Middle frontal gyrus (tissue), 1 donor: ENCODE measurements around the gene VPS37C.
"Not testable (repeated sequence)": the region's sequence is repeated elsewhere in the genome, so short reads cannot be mapped to it uniquely, and the experiment has no call there.

ENCODE experiments used
- DNase-seq: peaks from one replicate; pipeline ENCODE4 v3.0.0-alpha.2; 2015; ENCODE audit warnings: low spot score; ENCODE audit errors: extremely low spot score

Gene VPS37C

DNA sequence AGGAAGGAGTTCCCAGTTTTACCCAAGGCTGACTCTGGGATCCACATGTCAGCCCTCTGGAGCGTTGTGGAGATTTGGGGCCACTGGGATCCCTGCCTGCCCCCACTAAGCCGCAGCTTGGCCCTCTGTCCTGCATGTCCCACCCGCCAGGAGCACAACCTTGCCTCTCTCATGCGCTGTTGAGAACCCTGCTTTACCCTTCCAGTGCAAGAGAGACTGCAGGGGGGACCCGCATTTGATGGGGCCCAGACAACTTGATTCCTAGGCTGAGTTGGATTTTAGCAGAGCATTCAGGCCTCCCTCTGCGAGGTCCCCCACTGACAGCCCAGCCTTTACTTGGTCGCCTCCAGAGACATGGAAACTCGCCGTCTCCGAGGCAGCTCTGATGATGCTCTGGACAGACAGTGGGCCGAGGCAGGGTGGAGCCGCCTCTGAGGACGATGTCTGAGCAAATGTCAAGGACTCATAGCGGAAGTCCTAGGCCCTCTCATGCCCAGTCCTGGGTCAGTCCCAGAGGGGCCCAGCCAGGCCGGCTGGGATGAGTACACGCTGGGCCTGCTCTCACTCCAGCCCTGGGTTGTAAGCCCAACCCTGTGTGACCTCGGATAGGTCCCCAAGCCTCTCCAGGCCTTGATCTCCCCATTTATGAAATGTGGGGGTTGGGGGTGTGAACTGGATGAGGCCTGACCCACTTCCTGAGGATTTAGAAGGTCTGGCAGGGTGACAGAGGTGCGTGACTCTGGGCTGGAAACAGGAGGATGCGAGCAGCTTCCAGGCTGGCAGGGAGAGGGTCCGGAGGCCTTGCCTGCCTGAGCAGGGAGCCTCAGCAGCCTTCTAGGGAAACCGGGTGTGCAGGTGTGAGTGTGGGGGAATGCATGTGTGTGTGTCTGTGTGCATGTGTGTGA, 58.3 kb downstream of the VPS37C start:
- DNase-seq: no peak

DNA sequence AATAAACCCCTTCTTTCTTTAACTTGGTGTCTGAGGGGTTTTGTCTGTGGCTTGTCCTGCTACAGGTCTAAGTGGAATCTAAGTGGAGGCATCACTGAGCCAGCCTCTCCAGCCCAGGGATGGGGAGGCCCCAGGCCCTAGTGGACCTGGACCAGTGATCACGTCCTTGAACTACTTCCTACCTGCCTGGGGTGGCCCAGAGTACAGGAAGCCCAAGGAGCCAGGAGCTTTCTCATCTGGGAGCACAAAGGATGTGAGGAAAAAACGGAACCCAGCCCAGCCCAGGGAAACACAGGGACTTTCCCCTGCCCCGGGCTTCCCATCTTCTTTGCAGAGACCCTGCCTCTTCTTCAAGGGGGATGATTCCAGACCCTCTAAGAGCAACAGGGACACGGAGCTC, 62.4 kb downstream of the VPS37C start:
- no peak for DNase-seq

DNA sequence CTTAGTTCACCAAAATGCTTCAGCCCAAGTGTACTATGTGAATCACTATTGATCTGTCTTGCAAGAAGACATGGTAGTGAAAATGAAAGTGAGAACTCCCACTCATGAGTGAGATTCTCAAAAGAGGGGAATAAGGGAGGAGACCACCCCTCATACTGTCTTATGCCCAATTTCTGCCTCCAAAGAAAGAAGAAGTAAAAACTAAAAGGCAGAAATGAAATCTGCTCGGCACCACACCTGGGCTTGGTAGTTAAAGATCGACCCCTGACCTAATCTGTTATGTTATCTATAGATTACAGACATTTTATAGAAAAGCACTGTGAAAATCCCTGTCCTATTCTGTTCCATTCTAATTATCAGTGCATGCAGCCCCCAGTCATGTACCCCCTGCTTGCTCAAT, 63.0 kb downstream of the VPS37C start:
- DNase-seq: not testable (repeated sequence)

DNA sequence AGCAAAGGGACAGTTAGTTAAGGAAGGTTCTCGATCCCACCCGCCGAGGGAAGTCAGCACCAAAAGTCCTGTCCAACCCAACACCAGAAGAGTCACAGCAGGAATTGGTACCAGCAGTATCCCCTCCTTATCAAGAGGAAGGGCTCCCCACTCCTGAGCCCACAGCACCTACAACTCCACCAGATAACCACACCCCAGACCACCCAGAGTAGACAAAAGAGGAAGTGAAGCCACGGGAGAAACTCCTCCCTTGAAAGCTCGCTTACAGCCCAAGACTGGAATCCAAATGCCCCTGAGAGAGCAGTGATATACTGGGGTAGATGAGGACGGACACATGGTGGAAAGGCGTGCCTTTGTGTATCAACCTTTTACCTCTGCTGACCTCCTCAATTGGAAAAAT, 66.2 kb downstream of the VPS37C start:
- DNase-seq: no peak

DNA sequence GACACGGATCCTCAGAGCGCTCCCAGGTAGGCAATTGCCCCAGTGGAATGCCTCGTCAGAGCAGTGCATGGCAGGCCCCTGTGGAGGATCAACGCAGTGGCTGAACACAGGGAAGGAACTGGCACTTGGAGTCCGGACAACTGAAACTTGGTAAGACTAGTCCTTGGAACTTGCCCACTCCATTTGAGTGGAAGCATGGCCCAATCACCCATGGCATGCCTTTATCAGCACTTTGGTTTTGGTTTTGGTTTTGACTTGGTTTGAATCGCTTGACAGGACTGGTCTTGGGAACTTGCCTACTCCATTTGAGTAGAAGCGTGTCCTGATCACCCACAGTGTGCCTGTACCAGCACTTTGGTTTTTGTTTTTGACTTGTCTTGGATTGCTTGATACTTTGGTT, 67.1 kb downstream of the VPS37C start:
- not testable (repeated sequence) for DNase-seq

DNA sequence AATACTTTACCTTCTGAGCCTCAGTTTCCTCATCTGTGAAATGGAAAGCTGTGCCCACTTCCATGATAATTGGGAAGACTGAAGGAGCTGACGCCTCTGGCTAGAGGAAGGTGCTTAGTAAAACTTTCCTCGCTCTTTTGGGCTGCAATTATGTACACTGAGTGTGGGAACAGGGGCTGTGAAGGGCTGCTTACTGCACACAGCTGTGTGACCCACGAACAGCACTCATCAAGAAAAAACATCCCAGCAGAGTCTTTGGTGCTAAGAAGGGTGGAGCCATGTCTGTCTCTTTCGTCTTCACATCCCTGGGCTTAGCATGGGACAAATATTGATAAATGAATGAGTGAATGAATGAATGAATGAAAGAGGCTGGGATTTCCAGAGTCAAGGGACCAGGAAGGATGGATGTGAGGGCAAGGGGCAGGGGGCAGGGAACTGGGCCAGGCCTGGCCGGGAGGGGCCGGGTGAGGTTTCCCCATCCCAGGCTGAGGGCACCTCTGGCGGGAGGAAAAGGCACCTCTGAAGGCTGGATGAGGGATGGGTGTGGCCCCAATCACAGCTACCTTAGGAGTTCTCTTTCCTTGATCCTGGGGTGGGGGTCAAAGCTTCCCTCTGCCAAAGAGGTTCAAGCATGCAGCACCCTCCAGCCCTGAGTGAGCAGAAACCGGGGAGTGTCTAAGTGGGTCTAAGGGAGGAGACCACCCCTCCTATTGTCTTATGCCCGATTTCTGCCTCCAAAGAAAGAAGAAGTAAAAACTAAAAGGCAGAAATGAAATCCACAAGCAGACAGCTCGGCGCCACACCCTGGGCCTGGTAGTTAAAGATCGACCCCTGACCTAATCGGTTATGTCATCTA, 68.1 kb downstream of the VPS37C start:
- no peak for DNase-seq

DNA sequence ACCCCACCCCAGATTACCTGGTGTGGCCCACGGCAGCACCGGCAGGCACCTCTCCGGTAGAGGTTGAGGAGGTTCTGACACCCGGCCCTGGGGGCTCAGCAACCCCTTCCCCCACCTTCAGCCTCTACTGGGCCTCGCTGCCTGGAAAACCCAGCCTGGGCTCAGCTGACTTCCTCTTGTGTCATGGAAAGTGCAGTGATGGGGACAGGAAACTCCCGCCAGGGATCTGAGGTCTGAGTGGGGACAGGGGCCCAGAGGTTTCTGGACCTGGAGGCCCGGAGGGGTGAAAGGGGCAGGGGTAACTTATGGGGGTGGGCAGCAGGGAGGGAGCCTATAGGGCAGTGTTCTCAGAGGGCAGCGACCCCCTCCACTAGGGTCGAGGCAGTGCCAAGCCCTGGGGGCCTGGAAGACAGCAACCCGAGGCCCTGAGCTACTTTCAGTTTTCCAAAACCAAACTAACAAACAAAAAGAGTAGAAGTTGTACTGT, 68.9 kb downstream of the VPS37C start:
- no peak for DNase-seq

DNA sequence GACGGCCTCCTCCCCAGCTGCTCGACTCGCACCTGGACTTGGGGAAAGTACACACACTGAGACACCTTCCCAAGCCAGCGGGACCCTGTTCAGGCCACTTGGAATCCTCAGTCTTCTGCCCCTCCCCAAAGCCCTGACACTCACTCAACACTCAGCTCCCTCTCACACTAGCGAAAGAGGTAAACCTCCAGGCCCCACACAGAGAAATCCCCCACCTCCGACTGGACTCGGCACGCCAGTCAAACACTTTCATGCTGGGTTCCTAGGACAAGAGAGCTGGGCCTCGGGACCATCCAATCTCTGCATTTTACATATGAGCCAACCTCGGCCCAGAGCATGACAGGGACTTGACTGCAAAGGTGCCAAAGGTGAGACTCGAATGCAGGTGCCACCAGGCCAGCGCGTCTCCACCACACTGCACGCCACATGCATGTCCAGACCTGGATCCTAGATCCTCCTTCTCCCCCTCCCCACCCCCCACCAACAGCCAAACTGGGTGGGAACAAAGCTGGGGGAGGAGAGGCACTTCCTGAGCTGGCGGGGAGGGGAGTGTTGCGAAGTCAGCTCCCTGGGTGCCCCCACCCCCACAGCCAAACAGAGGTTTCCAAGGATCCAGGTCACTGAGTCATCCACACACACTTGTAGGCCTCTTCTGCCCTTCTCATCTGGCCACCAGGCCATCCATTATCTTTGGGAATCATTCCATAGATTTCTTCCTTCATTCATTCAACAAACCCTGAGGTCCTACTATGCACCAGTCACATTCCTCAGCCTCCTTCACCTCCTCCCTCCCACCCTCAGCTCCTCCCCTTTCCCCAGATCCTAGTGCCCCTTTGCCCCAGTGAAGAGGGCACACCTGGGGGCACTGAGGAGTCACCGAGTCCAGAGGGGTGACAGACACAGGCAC, 69.6 kb downstream of the VPS37C start:
- no peak for DNase-seq

DNA sequence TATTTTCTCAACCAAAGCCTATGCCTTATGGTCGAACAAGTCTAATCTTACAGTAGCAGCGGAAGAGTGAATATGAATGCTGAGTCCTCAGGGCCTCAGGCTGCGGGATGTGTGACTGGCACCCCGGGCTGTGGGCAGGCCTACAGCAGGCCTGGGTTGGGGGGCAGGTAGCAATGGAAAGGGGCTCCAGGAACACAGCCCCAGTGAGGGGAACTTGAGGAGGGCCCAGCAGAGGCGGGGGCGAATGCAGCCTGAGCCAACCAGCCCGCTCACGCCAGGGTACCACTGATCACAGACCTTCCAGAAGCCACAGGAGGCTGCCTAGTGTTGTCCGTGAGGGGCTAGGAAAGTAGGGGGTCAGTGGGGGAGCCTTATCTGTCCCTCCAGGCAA, 70.2 kb downstream of the VPS37C start:
- DNase-seq: no peak

DNA sequence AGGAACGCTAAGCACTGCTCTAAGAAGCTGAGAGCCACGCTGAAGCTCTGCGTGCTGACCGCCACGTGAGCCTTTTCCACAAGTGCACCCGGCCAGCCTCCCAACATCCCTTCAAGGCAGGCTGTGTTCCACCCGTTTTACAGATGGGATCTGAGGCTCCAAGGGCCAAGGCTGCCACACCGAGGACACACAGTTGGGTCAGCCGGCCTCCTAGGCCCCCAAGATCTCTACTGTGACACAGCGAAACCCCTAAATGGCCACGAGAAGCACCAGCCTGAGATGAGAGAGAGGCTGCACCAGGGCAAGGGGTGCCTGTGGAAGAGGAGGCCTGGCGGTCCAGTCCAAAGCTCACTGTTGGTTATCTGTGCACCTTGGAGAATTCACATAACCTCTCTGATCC, 70.7 kb downstream of the VPS37C start:
- no peak for DNase-seq

DNA sequence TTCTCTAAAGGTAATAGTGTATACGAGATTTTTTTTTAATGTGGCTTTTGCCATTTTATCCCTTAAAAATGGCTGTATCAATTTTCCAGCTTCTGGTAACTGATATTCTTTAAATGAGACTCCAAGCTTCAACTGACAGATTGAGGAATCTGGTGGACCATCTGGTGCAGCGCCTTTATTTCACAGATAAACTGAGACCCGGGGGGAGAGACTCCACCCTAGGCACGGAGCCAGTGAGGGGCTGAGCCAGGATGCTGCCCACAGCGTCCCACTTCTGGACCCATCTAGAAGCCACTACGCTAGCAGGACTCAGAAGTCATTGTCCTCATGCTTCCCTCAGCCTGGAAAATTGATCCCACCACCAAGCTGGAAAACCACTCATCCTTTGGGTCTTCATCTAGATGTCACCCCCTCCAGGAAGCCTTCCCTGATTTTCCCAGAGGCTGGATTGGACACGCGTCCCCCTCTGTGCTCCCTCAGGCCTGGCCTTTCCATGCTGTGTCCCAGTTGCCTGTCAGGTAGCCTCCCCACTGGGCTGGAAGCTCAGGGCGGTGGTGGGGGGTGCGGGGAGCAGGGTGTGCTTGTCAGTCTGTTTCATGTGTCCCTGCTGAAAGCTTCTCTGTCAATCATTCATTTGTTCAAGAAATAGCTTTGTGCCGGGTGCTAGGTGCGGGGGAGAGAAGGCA, 71.3 kb downstream of the VPS37C start:
- no peak for DNase-seq

DNA sequence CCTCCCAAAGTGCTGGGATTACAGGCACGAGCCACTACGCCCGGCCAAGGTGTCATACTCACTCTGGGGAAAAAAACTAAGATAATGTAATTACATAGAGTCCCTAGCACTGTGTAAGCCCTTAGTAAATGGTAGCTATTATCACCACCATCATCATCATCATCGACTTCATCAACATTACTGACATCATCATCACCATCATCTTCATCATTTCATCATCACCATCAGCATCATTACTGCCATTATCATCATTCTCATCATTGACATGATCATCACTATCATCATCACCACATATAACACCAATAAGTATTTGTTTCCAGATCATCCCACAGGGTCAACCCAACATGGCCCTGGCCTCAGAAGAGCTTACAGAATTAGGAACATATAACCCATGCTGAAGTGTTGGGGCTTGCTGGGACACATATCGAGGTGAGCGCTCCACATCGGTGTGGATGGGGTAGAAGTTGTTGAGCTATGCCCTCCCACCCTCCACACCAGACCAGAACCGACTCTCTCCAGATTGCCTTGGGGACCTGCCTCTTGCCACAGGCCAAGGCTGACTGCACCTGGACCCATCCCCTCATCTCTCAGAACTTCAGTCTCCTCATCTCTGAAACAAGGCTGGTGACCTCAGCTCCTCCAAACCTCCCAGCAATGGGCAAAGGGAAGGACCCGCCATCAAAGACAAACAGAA, 73.7 kb downstream of the VPS37C start:
- DNase-seq: no peak

DNA sequence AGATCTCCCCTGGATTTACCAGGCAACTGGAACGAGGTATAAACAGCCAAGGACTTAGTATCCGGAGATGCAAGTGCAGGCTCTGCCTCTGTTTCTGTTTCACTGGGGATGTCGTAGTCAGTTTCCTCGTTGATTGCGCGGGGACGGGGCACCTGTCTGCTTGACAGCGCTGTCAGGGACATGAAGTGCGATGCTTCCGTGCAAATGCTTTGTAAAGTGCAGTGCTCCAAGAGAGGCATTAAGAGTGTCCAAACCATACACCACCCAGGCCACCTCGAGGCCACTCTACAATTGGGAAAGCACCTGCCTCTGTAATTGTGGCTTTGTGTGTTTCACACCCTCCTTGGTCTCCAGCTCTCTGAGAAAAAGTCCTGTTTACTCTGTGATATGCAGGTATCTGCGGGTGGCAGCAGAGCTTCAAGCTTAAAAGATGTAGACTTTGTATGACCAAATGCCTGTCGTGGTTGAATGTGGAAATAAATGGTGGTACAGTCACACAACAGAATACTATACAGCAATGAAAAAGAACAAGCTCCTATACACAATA, 77.6 kb downstream of the VPS37C start:
- DNase-seq: no peak

DNA sequence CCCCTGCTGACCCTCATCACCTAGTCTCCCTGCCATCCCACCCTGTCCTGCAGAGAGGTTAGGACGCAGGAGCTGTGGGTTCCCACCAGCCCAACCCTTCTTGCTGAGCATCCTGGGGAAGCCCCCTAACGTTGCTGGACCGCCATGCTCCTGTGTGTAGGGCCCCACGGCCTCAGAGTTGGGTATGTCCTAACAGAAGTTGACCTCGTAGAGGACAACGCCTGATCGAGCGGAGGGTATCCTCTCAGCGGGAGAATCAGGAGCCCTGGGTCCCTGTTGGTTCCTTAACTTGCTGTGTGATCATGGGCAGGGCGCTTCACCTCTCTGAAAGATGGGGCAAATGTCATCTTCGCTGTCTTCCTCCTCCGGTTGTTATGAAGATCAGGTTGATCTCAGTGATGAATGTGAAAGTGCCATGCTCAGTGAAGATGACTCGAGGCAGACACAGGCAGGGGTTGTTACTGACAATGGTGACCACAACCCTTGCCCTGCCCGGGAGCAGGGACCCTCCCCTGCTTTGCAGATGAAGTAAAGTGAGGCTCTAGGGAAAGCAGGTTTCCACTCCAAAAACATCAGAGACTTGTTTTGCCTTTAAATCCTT, 78.2 kb downstream of the VPS37C start:
- no peak for DNase-seq

DNA sequence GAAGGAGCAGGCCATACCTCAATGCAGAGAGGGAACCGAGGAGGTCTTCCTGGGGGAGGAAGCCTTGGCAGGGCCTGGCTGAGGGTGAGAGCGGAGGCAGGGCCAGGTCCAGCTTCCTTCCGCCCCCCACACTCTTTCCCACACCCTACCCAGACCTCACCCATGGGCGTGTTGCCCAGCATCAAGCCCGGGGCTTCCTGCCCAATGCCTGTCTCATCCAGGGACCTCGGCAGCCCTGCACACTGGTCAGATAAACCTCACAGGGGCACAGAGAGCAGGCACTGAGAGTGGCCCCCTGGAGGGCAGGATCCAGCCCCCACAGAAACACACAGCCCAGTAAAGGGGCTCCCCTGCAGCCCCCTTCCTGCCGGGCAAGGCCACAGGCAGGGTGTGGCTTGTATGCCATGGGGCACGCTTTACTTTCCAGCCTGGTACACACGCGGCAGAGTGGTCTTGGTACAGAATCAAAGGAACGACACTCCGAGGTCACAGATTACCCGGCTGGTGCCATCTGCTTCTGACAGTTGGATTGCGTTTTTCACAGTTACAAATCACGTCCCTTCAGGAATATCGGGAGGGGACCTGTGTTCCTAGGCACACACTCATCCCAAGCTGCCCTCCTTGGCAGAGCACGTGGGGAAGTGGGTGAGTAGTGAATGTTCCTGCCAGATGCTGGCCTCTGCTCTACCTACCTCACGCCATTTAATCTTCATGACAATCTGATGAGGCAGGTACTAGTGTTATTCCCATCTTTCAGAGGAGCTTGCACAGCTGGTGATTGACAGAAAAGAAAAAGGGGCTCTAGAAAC, 79.0 kb downstream of the VPS37C start:
- DNase-seq: no peak

DNA sequence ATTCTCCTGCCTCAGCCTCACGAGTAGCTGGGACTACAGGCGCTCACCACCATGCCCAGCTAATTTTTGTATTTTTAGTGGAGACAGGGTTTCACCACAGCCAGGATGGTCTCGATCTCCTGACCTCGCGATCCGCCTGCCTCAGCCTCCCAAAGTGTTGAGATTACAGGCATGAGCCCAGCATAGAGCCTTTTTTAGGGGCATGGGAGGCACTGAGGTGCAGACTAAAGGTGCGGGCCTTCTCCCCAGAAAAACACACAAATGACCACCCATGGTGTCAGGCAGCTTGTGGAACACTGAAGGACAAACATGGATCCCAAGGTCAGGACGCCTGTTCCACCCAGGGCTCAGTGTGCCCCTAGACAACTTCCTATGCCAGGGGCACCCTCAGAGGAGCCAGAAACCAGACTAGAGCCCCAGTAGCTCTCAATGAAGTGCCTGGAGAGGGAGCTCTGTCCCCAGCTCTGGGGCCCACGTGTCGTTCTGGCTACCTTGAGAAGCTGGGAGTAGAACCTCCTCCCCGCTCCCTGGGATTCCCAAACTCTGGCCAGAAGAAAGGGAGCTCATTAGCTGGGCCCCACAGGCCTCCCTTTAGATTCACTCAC, 80.1 kb downstream of the VPS37C start:
- no peak for DNase-seq

DNA sequence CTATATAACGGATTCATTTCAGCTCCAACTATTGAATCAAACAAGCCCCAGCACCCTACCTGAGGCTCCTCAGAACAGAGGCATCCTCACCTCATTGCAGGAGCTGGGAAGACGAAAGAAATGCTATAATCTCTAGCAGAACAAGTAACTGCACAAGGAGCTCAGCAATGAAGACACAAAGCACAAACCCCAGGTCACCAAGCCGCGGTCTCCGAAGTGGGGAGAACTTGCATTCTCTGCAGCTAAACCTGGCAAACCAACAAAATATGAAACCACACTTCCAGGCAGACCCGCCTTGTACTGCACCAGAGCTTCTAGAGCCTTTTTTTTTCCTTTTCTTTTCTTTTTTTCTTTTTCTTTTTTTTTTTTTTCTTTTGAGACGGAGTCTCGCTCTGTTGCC, 80.7 kb downstream of the VPS37C start:
- no peak for DNase-seq
